ENCODE data around the gene CD33. TPM values are rescaled to one million over a fixed set of nuclear protein-coding genes. Genes with fewer than 3 reads are reported as not detected.

Gene CD33
- total RNA-seq, 1 donor from 2014 or later = 0.52 TPM

DNA sequence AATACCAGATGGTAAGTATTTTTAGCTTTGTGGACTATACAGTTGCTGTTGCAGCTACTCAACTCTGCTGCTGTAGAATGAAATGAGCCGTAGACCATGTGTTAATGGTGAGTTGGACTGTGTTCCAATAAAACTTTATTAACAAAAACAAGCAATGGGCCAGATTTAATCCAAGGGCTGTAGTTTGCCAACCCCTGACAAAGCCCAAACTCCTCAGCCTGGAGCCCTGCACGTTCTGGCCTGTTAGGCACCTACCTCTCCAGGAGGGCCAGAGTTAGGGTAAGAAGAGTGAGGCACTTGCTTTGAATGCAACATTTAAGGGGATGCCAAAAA, 36.7 kb upstream of the CD33 start:
- no peaks in the 10 kb centered on the region for H3K4me1 ChIP-seq (ENCODE audit: control insufficient read depth in 3 of 3, insufficient read depth in 3 of 3, low read length in 3 of 3)
- H3K27ac ChIP-seq (ENCODE audit: low read depth, low read length) = no peak overlapping the region
- no peaks in the 10 kb centered on the region for H3K9me3 ChIP-seq (ENCODE audit: control insufficient read depth in 3 of 3, low read length in 3 of 3)
- peaks cover 5 to 8% (median 6%) of the 10 kb centered on the region in 3 donors for H3K27me3 ChIP-seq (ENCODE audit: control insufficient read depth in 3 of 3, insufficient read depth in 3 of 3, low read length in 3 of 3)
- no peak overlapping the region for H3K9ac ChIP-seq (ENCODE audit: low read depth in 1 of 3, low read length in 3 of 3)
- no peaks in the 10 kb centered on the region for H3K36me3 ChIP-seq (ENCODE audit: control insufficient read depth in 3 of 3, insufficient read depth in 3 of 3, low read length in 3 of 3)
- no peak overlapping the region for H3K4me3 ChIP-seq (ENCODE audit: low read length in 3 of 3)

DNA sequence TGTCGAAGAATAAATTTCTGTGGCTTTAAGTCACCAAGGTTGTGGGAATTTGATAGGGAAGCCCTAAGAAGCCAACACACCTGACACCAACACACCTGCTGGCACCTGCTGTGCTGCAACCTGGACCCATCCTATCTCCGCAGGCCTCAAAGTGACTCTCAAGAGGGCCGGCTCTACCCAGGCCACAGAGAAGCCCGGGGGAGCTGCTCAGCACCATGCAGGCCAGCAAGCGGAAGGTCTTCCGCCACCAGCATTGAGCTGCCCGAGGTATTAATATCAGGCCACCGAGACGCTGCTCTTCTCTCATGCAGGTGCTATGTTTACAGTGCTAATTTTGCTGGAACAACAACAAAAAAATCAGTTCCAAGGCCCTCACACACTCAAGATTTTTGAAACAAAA, 32.2 kb upstream of the CD33 start:
- Histone ChIP-seq H3K4me3 (ENCODE audit: low read length in 3 of 3) (no peak overlapping the region), H3K36me3 (ENCODE audit: control insufficient read depth in 3 of 3, insufficient read depth in 3 of 3, low read length in 3 of 3) (no peaks in the 10 kb centered on the region), H3K4me1 (ENCODE audit: control insufficient read depth in 3 of 3, insufficient read depth in 3 of 3, low read length in 3 of 3) (no peaks in the 10 kb centered on the region), H3K9ac (ENCODE audit: low read depth in 1 of 3, low read length in 3 of 3) (no peak overlapping the region), H3K27ac (ENCODE audit: low read depth, low read length) (no peak overlapping the region), H3K9me3 (ENCODE audit: control insufficient read depth in 3 of 3, low read length in 3 of 3) (no peaks in the 10 kb centered on the region), H3K27me3 (ENCODE audit: control insufficient read depth in 3 of 3, insufficient read depth in 3 of 3, low read length in 3 of 3) (no peaks in the 10 kb centered on the region)

DNA sequence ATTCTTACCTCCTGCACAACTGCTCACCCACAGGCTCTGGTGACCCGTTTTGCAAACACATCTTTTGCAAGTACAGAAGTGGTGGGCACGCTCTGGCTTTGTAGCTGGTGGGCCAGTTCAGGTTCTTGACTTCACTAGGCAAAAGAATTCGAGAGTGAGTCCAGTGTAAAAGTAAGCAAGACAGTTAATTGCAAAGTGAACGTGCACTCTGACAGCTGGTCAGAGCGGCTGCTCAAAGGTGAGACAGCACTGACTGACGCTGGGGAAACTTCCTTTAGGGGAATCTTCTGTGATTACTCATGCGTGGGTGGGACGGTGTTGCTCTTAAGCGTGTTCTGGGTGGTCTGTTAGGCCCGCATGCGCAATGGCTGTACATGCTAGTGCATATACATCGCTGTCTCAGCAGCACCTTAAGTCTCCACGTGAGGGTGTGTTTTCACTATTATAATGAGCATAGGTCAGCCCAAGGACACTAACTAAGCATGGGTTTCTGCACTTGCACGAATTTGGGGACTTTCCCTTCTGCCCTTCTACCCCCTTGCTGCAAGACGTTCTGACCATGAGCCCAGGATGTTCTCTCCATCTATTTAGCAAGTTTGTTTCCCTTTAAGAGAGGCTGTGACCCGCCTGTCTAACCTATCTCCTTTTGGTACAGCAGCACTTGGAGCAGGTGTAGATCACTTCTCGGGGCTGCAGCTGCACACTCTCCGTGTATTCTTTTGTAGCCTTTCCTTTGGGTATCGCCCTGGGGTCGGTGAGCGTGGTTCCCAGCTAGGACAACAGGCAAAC, 30.2 kb upstream of the CD33 start:
- H3K4me3 ChIP-seq (ENCODE audit: low read length in 3 of 3) = no peak overlapping the region
- no peak overlapping the region for H3K9ac ChIP-seq (ENCODE audit: low read depth in 1 of 3, low read length in 3 of 3)
- no peaks in the 10 kb centered on the region for H3K4me1 ChIP-seq (ENCODE audit: control insufficient read depth in 3 of 3, insufficient read depth in 3 of 3, low read length in 3 of 3)
- H3K27me3 ChIP-seq (ENCODE audit: control insufficient read depth in 3 of 3, insufficient read depth in 3 of 3, low read length in 3 of 3) = peaks cover 0 to 10% (median 1%) of the 10 kb centered on the region in 3 donors
- no peaks in the 10 kb centered on the region for H3K9me3 ChIP-seq (ENCODE audit: control insufficient read depth in 3 of 3, low read length in 3 of 3)
- H3K27ac ChIP-seq (ENCODE audit: low read depth, low read length) = no peak overlapping the region
- H3K36me3 ChIP-seq (ENCODE audit: control insufficient read depth in 3 of 3, insufficient read depth in 3 of 3, low read length in 3 of 3) = no peaks in the 10 kb centered on the region

DNA sequence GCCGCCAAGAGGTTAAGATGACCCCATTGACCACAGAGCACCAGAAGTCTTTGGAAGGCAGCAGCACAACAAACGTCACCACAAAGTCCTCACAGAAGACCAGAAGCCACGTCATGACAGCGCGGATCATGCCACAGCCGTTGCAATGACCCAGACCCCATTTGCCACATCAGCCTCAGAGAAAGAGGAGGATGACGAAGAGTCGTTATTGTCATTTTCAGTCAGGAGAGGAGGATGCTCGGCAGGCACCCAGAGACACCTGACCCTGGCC, 29.6 kb upstream of the CD33 start:
- no peak overlapping the region for H3K4me3 ChIP-seq (ENCODE audit: low read length in 3 of 3)
- H3K27me3 ChIP-seq (ENCODE audit: control insufficient read depth in 3 of 3, insufficient read depth in 3 of 3, low read length in 3 of 3) = peaks cover 2 to 15% (median 6%) of the 10 kb centered on the region in 3 donors
- H3K36me3 ChIP-seq (ENCODE audit: control insufficient read depth in 3 of 3, insufficient read depth in 3 of 3, low read length in 3 of 3) = no peaks in the 10 kb centered on the region
- H3K27ac ChIP-seq (ENCODE audit: low read depth, low read length) = no peak overlapping the region
- no peaks in the 10 kb centered on the region for H3K4me1 ChIP-seq (ENCODE audit: control insufficient read depth in 3 of 3, insufficient read depth in 3 of 3, low read length in 3 of 3)
- no peak overlapping the region for H3K9ac ChIP-seq (ENCODE audit: low read depth in 1 of 3, low read length in 3 of 3)
- H3K9me3 ChIP-seq (ENCODE audit: control insufficient read depth in 3 of 3, low read length in 3 of 3) = no peaks in the 10 kb centered on the region

DNA sequence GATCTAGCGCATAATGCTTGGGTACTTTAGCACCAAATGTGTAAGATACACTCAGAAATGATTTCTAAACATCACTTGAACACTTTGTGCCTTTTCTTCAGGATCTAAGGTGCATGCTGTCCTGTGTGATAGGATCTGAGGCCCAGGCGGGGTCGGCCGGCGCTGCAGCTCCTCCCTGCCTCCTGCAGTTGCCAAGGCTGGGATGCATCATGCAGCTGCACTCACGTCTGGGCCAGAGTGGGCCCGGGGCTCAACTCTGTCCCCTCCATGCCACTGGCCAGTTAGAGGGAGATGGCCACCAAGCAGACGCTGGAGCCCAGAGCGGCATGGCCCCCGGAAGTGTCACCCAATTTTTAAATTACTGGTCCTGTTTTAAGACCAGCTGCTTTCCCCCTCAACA, 29.3 kb upstream of the CD33 start:
- Histone ChIP-seq H3K9me3 (ENCODE audit: control insufficient read depth in 3 of 3, low read length in 3 of 3) (no peaks in the 10 kb centered on the region), H3K27ac (ENCODE audit: low read depth, low read length) (no peak overlapping the region), H3K27me3 (ENCODE audit: control insufficient read depth in 3 of 3, insufficient read depth in 3 of 3, low read length in 3 of 3) (peaks cover 5 to 19% (median 6%) of the 10 kb centered on the region in 3 donors), H3K9ac (ENCODE audit: low read depth in 1 of 3, low read length in 3 of 3) (no peak overlapping the region), H3K4me3 (ENCODE audit: low read length in 3 of 3) (no peak overlapping the region), H3K36me3 (ENCODE audit: control insufficient read depth in 3 of 3, insufficient read depth in 3 of 3, low read length in 3 of 3) (no peaks in the 10 kb centered on the region), H3K4me1 (ENCODE audit: control insufficient read depth in 3 of 3, insufficient read depth in 3 of 3, low read length in 3 of 3) (no peaks in the 10 kb centered on the region)

DNA sequence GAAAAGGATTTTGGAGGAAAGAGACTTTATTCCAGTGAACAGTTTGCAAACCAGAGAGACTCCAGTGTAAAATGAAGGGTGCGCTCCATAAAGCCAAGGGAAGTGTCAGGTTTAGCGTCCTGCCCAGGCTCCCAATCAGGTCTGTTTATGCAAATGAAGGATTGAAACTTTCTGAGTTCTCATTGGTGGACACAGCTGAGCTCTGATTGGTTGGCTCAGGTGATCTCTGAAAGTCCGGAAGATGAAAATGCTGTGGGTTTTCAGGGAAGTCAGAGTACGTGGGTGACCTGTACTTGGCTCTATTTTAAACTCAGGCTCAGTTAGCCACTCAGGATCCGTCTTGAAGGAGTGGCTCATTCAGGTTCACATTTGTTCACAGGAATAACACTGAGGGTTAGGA, 28.7 kb upstream of the CD33 start:
- Histone ChIP-seq H3K9ac (ENCODE audit: low read depth in 1 of 3, low read length in 3 of 3) (no peak overlapping the region), H3K36me3 (ENCODE audit: control insufficient read depth in 3 of 3, insufficient read depth in 3 of 3, low read length in 3 of 3) (no peaks in the 10 kb centered on the region), H3K27ac (ENCODE audit: low read depth, low read length) (no peak overlapping the region), H3K27me3 (ENCODE audit: control insufficient read depth in 3 of 3, insufficient read depth in 3 of 3, low read length in 3 of 3) (peaks cover 5 to 19% (median 10%) of the 10 kb centered on the region in 3 donors), H3K4me1 (ENCODE audit: control insufficient read depth in 3 of 3, insufficient read depth in 3 of 3, low read length in 3 of 3) (no peaks in the 10 kb centered on the region), H3K4me3 (ENCODE audit: low read length in 3 of 3) (no peak overlapping the region), H3K9me3 (ENCODE audit: control insufficient read depth in 3 of 3, low read length in 3 of 3) (no peaks in the 10 kb centered on the region)

DNA sequence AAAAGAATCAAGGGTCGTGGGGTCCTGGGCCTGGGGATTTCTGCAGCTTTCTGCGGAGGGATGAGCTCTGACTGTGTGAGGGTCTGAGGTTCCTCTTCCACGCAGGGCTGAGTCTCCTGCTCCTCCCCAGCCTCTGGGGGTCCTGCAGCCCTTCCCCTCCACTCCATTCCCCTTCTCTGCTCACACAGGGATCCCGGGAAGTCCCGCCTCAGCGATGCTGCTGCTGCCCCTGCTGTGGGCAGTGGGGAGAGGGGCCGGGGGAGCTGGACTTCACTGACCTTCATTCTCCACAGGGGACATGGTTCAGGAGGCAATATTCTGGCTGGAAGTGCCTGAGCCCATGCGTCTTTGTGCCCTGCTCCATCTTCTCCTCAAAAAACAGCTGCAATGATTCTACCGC, 26.2 kb upstream of the CD33 start:
- no peaks in the 10 kb centered on the region for H3K4me1 ChIP-seq (ENCODE audit: control insufficient read depth in 3 of 3, insufficient read depth in 3 of 3, low read length in 3 of 3)
- no peaks in the 10 kb centered on the region for H3K9me3 ChIP-seq (ENCODE audit: control insufficient read depth in 3 of 3, low read length in 3 of 3)
- H3K9ac ChIP-seq (ENCODE audit: low read depth in 1 of 3, low read length in 3 of 3) = no peak overlapping the region
- no peak overlapping the region for H3K27ac ChIP-seq (ENCODE audit: low read depth, low read length)
- H3K27me3 ChIP-seq (ENCODE audit: control insufficient read depth in 3 of 3, insufficient read depth in 3 of 3, low read length in 3 of 3) = peaks cover 5 to 19% (median 11%) of the 10 kb centered on the region in 3 donors
- H3K36me3 ChIP-seq (ENCODE audit: control insufficient read depth in 3 of 3, insufficient read depth in 3 of 3, low read length in 3 of 3) = no peaks in the 10 kb centered on the region
- no peak overlapping the region for H3K4me3 ChIP-seq (ENCODE audit: low read length in 3 of 3)

DNA sequence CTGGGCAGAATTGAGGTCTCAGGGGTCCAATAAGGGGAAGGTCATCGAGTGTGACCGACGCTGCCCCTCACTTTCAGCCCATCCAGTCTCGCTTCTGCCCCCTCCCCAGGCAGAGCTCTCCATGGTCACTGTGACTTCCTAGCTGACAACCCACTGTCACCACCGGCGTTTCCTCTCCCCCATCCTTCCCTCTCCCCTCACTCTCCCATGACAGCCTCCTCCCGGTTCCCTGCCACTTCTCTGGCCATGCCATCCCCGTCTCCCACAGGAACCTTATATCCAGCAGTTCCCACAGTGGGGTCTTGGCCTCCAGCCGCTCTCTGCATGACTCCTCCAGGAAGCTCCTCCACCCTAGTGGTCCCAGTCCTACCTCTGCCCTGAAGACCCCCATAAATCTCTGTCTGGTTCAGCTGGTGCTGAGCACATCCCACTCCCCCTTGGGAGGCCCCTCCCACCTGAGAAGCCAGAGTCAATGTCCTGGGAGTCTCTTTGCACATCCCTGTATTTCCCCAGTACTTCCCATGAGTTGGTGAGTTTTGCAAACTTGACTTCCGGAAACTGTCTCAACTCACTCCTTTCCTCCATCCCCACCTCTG, 24.7 kb upstream of the CD33 start:
- Histone ChIP-seq H3K9me3 (ENCODE audit: control insufficient read depth in 3 of 3, low read length in 3 of 3) (no peaks in the 10 kb centered on the region), H3K36me3 (ENCODE audit: control insufficient read depth in 3 of 3, insufficient read depth in 3 of 3, low read length in 3 of 3) (no peaks in the 10 kb centered on the region), H3K4me1 (ENCODE audit: control insufficient read depth in 3 of 3, insufficient read depth in 3 of 3, low read length in 3 of 3) (no peaks in the 10 kb centered on the region), H3K4me3 (ENCODE audit: low read length in 3 of 3) (no peak overlapping the region), H3K27me3 (ENCODE audit: control insufficient read depth in 3 of 3, insufficient read depth in 3 of 3, low read length in 3 of 3) (peaks cover 5 to 19% (median 11%) of the 10 kb centered on the region in 3 donors), H3K27ac (ENCODE audit: low read depth, low read length) (no peak overlapping the region), H3K9ac (ENCODE audit: low read depth in 1 of 3, low read length in 3 of 3) (no peak overlapping the region)

DNA sequence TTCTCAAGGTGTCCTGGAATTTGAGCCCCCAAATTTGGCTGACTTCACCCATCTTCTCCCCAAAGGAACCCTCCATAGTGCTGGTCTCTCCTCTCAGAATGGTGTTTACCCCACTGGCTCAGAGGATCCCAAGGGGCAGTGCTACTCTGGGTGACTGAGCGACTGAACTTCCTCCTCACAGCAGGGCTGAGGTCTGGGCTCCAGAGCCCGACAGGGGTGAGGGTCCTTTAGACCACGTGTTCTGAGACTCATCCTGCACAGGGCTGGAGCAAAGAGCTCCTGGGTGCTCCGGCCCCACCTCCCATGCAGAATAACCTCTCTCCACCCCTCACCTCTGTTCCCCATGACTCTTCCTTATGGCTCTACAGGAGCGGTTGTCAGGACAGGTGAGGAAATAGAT, 23.2 kb upstream of the CD33 start:
- no peak overlapping the region for H3K27ac ChIP-seq (ENCODE audit: low read depth, low read length)
- H3K27me3 ChIP-seq (ENCODE audit: control insufficient read depth in 3 of 3, insufficient read depth in 3 of 3, low read length in 3 of 3) = peaks cover 5 to 19% (median 11%) of the 10 kb centered on the region in 3 donors
- no peak overlapping the region for H3K9ac ChIP-seq (ENCODE audit: low read depth in 1 of 3, low read length in 3 of 3)
- no peak overlapping the region for H3K4me3 ChIP-seq (ENCODE audit: low read length in 3 of 3)
- H3K4me1 ChIP-seq (ENCODE audit: control insufficient read depth in 3 of 3, insufficient read depth in 3 of 3, low read length in 3 of 3) = no peaks in the 10 kb centered on the region
- no peaks in the 10 kb centered on the region for H3K36me3 ChIP-seq (ENCODE audit: control insufficient read depth in 3 of 3, insufficient read depth in 3 of 3, low read length in 3 of 3)
- H3K9me3 ChIP-seq (ENCODE audit: control insufficient read depth in 3 of 3, low read length in 3 of 3) = no peaks in the 10 kb centered on the region

DNA sequence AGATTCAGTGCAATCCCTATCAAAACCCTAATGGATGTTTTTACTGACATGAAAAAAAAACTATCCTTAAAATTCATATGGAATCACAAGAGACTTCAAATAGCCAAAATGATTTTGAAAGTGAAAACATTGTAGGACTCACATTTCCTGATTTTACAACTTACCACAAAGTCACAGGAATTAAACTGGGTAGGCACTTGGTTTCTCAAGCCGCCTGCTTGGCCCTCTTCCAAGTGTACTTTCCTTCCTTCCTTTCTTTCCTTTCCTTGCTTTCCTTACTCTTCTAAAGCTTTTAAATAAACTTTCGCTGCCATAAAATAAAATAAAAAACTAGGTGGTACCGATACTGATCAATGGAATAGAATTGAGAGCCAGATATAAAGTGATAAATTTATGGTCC, 21.0 kb upstream of the CD33 start:
- Histone ChIP-seq H3K9ac (ENCODE audit: low read depth in 1 of 3, low read length in 3 of 3) (no peak overlapping the region), H3K4me1 (ENCODE audit: control insufficient read depth in 3 of 3, insufficient read depth in 3 of 3, low read length in 3 of 3) (no peaks in the 10 kb centered on the region), H3K36me3 (ENCODE audit: control insufficient read depth in 3 of 3, insufficient read depth in 3 of 3, low read length in 3 of 3) (no peaks in the 10 kb centered on the region), H3K27ac (ENCODE audit: low read depth, low read length) (no peak overlapping the region), H3K27me3 (ENCODE audit: control insufficient read depth in 3 of 3, insufficient read depth in 3 of 3, low read length in 3 of 3) (peaks cover 5 to 15% (median 11%) of the 10 kb centered on the region in 3 donors), H3K9me3 (ENCODE audit: control insufficient read depth in 3 of 3, low read length in 3 of 3) (no peaks in the 10 kb centered on the region), H3K4me3 (ENCODE audit: low read length in 3 of 3) (no peak overlapping the region)
